Coronary artery (tissue), 2 donors: Measurements from ENCODE around the gene BRD2.
A peak's percentile ranks its signal among the peaks of the same experiment; 100 is the strongest.

ENCODE experiments used
- DNase-seq: peaks from one replicate; pipeline ENCODE4 v3.0.0-alpha.2; 2017; ENCODE audit warnings: low spot score
- H3K27ac ChIP-seq, 2 donors: fragments of 200-600 bp; sonication (generic); one replicate each; pipeline ENCODE4 v1.5.1; 2016 to 2019
- H3K4me3 ChIP-seq: fragments of 200-600 bp; sonication (generic); 2 replicates; pipeline ENCODE4 v1.5.1; 2016; ENCODE audit warnings: mild to moderate bottlenecking, moderate library complexity
- CTCF ChIP-seq: fragments of 200-600 bp; sonication (generic); IDR thresholded peaks from one replicate; pipeline ENCODE4 v1.5.1; 2019; ENCODE audit warnings: antibody characterized with exemption

Gene BRD2

GRCh38 chr6:32956176-32956575 is 12.2 kb upstream of the BRD2 start:
- no peak overlapping the region for H3K4me3 ChIP-seq
- no peak for DNase-seq
- TF ChIP-seq CTCF = no peak
- H3K27ac ChIP-seq = no peak overlapping the region

- Histone ChIP-seq H3K27ac (no peak overlapping the region), H3K4me3 (no peak overlapping the region)
- DNase-seq = no peak
- no peak for TF ChIP-seq CTCF
Measured at GRCh38 chr6:32960563-32960962, 7.8 kb upstream of the BRD2 start.

- no peak for DNase-seq
- Histone ChIP-seq H3K27ac (no peak overlapping the region), H3K4me3 (no peak overlapping the region)
- TF ChIP-seq CTCF = no peak
Measured at GRCh38 chr6:32962213-32962826, 6.1 kb upstream of the BRD2 start.

- H3K27ac ChIP-seq = no peak overlapping the region
- no peak for TF ChIP-seq CTCF
- H3K4me3 ChIP-seq = no peak overlapping the region
- no peak for DNase-seq
Measured at GRCh38 chr6:32963866-32964265, 4.5 kb upstream of the BRD2 start.

GRCh38 chr6:32964776-32965175 is 3.6 kb upstream of the BRD2 start:
- no peak overlapping the region for H3K27ac ChIP-seq
- no peak for TF ChIP-seq CTCF
- no peak overlapping the region for H3K4me3 ChIP-seq
- no peak for DNase-seq

GRCh38 chr6:32967151-32968091 is 973 bp upstream of the BRD2 start:
- no peak for DNase-seq
- peak overlapping the region; percentile 85 for H3K4me3 ChIP-seq
- TF ChIP-seq CTCF = no peak
- peak overlapping the region; percentile 99 to 100 for H3K27ac ChIP-seq
